HG03066 (cell line): ENCODE measurements around the gene CDK5R1.

ENCODE experiments used
- ATAC-seq: cut with Tn5 transposase; IDR thresholded peaks from one replicate; pipeline ENCODE4 v1.9.1; 2021; ENCODE audit warnings: low read depth; ENCODE audit not compliant: unreplicated experiment

Gene CDK5R1

GRCh38 chr17:32492264-32492589 is 5.4 kb downstream of the CDK5R1 start:
- ATAC-seq: no peak

DNA sequence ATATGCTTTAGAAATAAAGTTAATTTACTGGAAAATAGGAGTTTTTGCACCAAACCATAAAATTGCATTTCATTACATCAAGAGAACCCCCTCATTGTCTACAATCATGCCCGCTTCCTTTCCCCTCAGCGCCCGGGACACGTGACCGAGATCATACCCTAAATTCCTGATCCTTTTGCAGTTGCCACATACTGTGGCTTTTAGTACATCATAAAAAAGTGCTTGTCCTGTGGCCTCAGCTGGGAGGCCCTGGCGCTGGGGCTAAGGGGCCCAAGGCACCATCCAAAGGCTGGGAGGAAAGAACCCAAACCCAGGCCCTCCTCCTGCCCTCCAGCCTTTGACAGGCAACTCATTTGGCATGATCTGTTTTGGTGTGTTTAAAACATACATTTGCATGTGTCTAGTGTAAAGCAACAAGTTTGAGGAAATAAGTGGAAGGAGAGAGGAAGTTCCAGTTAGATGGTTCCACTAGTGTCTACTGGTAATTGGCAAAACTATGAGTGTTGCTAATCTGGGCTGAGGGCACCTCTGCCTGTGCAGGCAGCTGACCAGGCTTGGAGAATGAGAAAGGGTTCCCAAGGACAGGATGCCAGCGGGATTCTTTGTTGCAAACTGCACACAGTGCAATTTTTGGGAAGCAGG is 6.0 kb downstream of the CDK5R1 start:
- ATAC-seq: no peak

- no peak for ATAC-seq
Measured at GRCh38 chr17:32493571-32493970, 6.8 kb downstream of the CDK5R1 start.

- ATAC-seq: no peak
Measured at GRCh38 chr17:32493976-32494513, 7.3 kb downstream of the CDK5R1 start.

DNA sequence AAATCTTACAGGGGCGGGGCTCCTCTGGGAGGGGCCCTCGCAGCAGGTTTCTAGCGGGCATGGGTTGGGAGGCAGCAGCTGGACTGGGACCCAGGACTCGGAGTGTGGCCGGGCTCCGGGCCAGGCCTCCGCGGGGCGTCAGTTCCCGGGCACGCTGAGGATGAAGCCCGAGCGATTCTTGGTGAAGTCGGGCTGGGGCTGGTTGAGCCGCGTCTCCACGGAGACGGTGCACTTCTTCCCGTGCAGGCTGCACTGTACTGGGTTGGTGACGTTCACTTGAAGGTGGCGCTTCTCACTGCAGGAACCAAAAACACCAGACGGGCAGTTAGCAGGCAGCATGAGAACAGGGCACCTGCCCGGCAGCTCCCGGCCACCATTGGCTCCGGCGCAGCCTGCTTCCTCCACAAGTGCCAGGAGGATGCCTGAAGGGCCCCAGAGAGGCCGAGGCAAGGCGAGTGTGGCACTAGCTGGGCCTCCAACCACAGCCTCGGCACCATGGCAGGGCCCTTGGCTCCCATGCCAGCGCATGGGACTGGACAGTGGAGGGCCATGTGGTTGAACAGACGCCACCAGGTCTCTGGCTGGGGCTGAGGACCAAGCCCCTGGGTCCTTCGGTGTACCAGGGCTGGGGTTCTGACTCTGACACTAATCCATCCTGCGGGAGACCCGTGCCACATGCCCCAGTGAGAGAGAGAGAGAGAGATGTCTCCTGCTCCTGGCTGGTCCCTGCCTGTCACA is 8.0 kb downstream of the CDK5R1 start:
- ATAC-seq: no peak

GRCh38 chr17:32495359-32496231 is 8.8 kb downstream of the CDK5R1 start:
- no peak for ATAC-seq

DNA sequence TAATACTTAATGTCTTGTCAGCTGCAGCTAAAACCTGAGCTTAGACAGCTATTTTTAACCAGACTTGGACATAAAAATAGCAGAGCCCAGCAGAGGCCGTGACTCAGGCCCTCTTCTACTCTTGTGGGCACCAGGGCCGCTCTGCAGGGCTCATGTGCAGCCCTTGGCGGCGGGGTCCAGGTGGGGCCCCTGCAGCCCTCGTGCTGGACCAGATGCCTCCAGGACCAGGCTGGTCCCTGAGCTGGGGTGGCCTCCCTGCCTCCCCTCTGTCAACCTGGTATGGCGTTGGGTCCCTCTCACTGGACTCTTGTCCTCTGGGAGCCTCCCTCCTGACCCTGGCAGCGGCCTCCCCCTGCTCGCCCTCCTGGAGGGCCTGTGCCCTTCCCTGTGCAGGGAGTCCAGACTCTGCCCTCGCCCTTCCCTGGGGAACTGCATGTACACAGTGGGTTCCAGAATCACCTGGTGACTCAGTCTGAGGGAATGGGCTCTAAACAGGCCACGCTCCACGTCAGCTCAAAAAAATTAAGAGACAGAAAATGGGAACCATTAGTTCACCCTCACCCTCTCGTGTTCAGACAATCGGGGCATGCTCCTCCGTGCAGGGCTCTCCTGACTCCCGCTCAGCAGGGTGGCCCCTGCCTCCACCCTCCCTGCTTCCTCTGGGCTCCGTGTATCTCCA is 9.7 kb downstream of the CDK5R1 start:
- ATAC-seq: no peak

DNA sequence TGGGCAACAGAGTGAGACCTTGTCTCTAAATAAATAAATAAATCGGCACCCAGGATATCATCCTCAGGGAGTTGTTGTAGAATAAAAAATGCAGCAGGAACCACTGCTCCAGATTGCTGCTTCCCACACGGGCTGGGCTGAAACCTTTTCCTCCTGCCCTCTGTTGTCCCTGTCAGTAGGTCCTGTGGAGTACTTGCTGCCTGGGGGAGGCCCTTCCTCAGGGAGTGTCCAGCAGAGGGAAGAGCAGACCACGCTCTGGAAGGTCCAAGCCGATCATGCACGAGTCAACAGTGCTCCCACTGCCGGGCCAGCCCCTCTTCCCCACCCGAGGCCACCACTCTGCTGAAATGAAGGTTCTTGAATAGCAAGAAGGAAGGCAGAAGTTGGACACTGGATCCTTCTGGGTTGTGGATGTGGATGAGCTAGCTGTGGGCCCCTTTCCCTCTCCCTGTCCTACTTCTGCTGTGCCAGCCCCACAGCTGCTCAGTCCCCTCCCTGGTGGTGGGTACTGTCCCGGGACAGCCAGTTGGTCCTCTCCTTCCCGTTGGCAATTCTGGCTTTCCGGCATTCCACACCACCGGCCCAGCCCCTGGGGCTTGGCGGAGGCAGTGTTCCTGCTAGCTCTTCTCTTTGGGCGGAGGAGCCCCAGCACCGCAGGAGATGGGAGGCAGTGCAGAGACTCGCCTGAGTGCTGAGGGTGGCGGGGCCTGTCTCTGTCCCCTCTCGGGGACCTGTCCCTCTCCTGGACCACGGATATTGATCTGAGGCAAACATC is 10.8 kb downstream of the CDK5R1 start:
- ATAC-seq: no peak

DNA sequence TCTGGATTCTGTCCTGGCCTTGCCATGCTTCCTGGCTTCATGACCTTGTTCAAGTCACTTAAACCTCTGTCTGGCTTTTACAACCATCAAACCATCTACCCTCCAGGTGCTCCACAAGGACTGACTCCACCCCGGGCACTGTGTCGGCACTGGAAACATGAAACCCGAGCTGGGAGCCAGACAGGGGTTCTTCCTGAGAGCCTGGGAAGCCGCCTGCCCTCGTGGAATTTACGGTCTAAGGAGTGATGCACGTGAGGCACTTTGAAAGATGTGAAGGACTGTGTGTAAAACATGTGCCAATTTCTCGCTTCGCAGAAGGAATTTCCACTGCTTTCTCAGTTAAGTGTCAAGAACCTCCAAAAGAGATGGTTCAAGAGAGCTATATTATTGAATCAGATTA is 11.6 kb downstream of the CDK5R1 start:
- ATAC-seq: no peak

DNA sequence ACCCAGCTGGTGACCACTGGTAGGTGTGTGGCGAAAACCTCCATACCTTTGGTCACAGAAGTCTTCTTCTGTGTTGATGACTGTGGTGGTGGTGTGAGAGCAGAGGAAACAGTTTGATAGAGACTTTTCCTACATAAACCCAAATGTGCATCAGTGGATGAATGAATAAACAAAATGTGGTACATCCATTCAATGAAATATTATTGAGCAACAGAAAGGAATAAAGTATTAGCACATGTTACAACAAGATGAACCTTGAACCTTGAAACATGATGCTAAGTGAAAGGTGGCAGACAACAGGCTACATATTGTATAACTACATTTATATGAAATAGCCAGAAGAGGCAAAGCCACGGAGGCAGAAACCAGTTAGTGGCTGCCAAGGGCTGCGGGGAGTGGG is 15.2 kb downstream of the CDK5R1 start:
- no peak for ATAC-seq

DNA sequence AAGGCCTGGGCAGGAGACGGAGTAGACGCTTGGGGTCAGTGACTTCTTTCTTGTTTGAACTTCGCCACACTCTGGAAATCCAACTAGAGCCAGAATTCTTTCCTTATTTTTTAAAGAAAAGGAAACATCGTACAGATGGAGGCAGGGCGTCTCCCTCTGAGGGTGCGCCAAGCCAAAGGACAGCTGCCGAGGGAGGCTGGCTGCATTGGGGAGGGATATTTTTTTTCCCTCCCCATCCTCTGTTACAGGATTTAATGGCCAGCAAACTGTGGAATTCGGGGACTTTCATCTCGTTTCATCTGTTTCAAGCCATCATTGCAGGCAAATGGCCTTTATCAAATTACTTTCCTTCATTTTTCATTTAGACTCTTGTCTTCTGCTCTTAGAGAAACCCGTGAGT is 15.9 kb downstream of the CDK5R1 start:
- ATAC-seq: no peak

- peak; percentile 85 for ATAC-seq
Measured at GRCh38 chr17:32503251-32504165, 16.7 kb downstream of the CDK5R1 start.

- no peak for ATAC-seq
Measured at GRCh38 chr17:32504166-32504990, 17.6 kb downstream of the CDK5R1 start.

DNA sequence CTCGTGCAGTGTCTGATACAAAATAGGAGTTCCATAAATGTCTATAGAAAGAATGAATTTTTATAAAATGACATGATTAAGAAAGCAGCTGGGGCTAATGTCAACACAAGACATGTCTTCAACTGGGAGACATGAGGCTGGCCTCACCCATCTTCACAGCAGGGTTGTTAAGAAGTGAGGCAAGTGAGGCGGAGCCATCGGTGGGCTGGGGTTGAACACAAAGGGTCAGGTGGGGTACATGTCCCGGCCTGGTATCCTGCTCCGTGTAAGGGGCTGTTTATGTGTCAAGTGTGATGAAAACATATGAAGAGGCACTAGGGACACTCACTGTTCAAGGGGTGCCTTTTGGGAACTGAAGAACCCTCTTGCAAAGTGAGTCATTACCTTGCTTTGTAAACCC is 22.1 kb downstream of the CDK5R1 start:
- ATAC-seq: no peak

GRCh38 chr17:32510466-32510865 is 23.7 kb downstream of the CDK5R1 start:
- ATAC-seq: no peak

- no peak for ATAC-seq
Measured at GRCh38 chr17:32512328-32512727, 25.5 kb downstream of the CDK5R1 start.

GRCh38 chr17:32513579-32513978 is 26.8 kb downstream of the CDK5R1 start:
- ATAC-seq: no peak

DNA sequence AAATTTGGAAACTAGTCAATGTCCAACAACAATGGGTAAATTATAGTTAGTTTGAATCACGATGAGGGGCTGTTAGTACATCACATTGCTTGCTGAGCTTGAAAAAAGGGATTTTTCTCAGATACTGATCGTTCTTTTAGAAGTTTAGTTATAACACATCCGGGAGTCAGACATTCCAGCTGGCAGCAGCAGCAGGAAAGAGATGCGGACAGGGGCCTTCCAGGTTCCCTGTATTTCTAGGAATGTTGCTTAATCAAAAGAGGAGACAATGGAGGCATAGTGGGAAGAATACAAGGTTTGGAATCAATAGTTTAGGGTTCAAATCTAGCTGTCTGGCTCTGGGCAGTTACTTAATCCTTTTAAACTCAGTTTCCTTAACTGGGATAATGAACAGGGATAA is 27.8 kb downstream of the CDK5R1 start:
- no peak for ATAC-seq
